OCI-LY3 (cell line): ENCODE measurements around the gene ZFAND3.

Source experiments
- H2AFZ ChIP-seq: fragments of 200-600, 300-600 bp; shearing (Covaris generic); 2 replicates; pipeline ENCODE4 v1.6.0; 2014; ENCODE audit warnings: antibody characterized with exemption, low read depth, low read length
- H3K27ac ChIP-seq: fragments of 200-600, 300-600 bp; sonication (generic); 2 replicates; pipeline ENCODE4 v1.5.1; 2014; ENCODE audit warnings: mild to moderate bottlenecking, low read length, moderate library complexity, mixed read lengths
- H3K27me3 ChIP-seq: fragments of 200-600, 300-600 bp; sonication (generic); 2 replicates; pipeline ENCODE4 v1.6.1; 2014; ENCODE audit warnings: low read depth, low read length, mixed read lengths
- H3K36me3 ChIP-seq: fragments of 200-600, 300-600 bp; sonication (generic); replicated peaks from 2 replicates; pipeline ENCODE3; 2014; ENCODE audit warnings: low read depth, low read length, mixed read lengths
- H3K4me1 ChIP-seq: fragments of 300-600, 200-600 bp; sonication (generic); 2 replicates; pipeline ENCODE4 v1.6.1; 2014; ENCODE audit warnings: low read length, mixed read lengths
- H3K4me2 ChIP-seq: fragments of 200-600, 300-600 bp; sonication (generic); 2 replicates; pipeline ENCODE4 v1.6.1; 2014; ENCODE audit warnings: low read length, mixed read lengths
- H3K4me3 ChIP-seq: fragments of 300-600, 200-600 bp; sonication (generic); 2 replicates; pipeline ENCODE4 v1.5.1; 2014; ENCODE audit warnings: antibody characterized with exemption, mild to moderate bottlenecking, low read length, moderate library complexity
- H3K79me2 ChIP-seq: fragments of 300-600, 200-600 bp; shearing (Covaris generic); 2 replicates; pipeline ENCODE4 v1.6.1; 2014; ENCODE audit warnings: mild to moderate bottlenecking, low read length, mixed read lengths
- H3K9ac ChIP-seq: fragments of 300-600, 200-600 bp; shearing (Covaris generic); 2 replicates; pipeline ENCODE4 v1.6.0; 2014; ENCODE audit warnings: mild to moderate bottlenecking, low read length, moderate library complexity
- H3K9me3 ChIP-seq: fragments of 200-600, 300-600 bp; shearing (Covaris generic); 2 replicates; pipeline ENCODE4 v1.6.1; 2014; ENCODE audit warnings: low read length, mixed read lengths; ENCODE audit not compliant: insufficient read depth
- H4K20me1 ChIP-seq: fragments of 200-600, 300-600 bp; sonication (generic); 2 replicates; pipeline ENCODE4 v1.6.1; 2016; ENCODE audit warnings: low read length, mixed read lengths; ENCODE audit not compliant: insufficient read depth
- EZH2phosphoT487 ChIP-seq: fragments of 200-600 bp; shearing (Covaris generic); IDR thresholded peaks from 2 replicates; pipeline ENCODE4 v1.6.1; 2018; ENCODE audit warnings: antibody characterized with exemption, mixed run types, low read depth
- TF ChIP-seq, protein P1 (sequence below): fragments of 200-600, 300-600 bp; sonication (generic); IDR thresholded peaks from 2 replicates; pipeline ENCODE4 v1.5.1; 2014; ENCODE audit warnings: antibody characterized with exemption, low read length, low read depth

The ZFAND3 gene

GRCh38 chr6:38077488-38078030, 258.0 kb downstream of the ZFAND3 start:
- Histone ChIP-seq H3K4me2 (no peak overlapping the region), H4K20me1 (no peaks in the 10 kb centered on the region), H3K27me3 (no peaks in the 10 kb centered on the region), H3K79me2 (no peaks in the 10 kb centered on the region), H2AFZ (no peak overlapping the region), H3K4me3 (no peak overlapping the region), H3K27ac (no peak overlapping the region), H3K4me1 (peaks cover under 1% of the 10 kb centered on the region; the same call in 1 of the 2 replicates), H3K9me3 (no peaks in the 10 kb centered on the region), H3K9ac (no peak overlapping the region), H3K36me3 (no peaks in the 10 kb centered on the region)
- TF ChIP-seq, protein P1, sequence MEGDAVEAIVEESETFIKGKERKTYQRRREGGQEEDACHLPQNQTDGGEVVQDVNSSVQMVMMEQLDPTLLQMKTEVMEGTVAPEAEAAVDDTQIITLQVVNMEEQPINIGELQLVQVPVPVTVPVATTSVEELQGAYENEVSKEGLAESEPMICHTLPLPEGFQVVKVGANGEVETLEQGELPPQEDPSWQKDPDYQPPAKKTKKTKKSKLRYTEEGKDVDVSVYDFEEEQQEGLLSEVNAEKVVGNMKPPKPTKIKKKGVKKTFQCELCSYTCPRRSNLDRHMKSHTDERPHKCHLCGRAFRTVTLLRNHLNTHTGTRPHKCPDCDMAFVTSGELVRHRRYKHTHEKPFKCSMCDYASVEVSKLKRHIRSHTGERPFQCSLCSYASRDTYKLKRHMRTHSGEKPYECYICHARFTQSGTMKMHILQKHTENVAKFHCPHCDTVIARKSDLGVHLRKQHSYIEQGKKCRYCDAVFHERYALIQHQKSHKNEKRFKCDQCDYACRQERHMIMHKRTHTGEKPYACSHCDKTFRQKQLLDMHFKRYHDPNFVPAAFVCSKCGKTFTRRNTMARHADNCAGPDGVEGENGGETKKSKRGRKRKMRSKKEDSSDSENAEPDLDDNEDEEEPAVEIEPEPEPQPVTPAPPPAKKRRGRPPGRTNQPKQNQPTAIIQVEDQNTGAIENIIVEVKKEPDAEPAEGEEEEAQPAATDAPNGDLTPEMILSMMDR, result no peak
- TF ChIP-seq EZH2phosphoT487, result no peak

DNA sequence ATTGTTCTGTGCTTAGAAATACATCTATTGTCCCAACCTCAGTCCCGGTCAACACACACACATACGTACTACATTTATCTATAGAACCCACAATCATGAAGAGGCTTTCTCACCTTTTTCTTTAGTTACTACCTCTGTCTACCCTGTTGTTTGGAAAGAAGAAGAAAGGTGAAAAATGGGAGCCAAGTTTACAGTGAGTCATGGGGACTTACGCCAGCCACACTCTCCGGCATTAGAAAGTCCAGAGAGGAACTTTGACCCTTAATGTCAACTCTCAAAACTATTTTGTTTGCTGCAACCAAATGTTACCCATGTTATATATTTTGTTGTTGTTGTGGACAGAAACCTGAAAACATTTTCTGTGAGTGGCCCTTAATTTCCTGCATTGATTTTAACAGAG, 259.1 kb downstream of the ZFAND3 start:
- Histone ChIP-seq H3K9ac (no peak overlapping the region), H3K36me3 (no peaks in the 10 kb centered on the region), H3K27me3 (no peaks in the 10 kb centered on the region), H3K4me1 (no peaks in the 10 kb centered on the region), H3K79me2 (no peaks in the 10 kb centered on the region), H3K4me3 (no peak overlapping the region), H3K27ac (no peak overlapping the region), H2AFZ (no peak overlapping the region), H4K20me1 (no peaks in the 10 kb centered on the region), H3K4me2 (no peak overlapping the region), H3K9me3 (no peaks in the 10 kb centered on the region)
- TF ChIP-seq, protein P1, result no peak
- TF ChIP-seq EZH2phosphoT487, result no peak

- TF ChIP-seq, protein P1, result no peak
- TF ChIP-seq EZH2phosphoT487, result no peak
- Histone ChIP-seq H3K9ac (no peak overlapping the region), H3K36me3 (peaks cover 3% of the 10 kb centered on the region), H3K27ac (no peak overlapping the region), H3K4me3 (no peak overlapping the region), H4K20me1 (no peaks in the 10 kb centered on the region), H3K27me3 (no peaks in the 10 kb centered on the region), H2AFZ (no peak overlapping the region), H3K4me2 (no peak overlapping the region), H3K9me3 (no peaks in the 10 kb centered on the region), H3K4me1 (no peaks in the 10 kb centered on the region), H3K79me2 (no peaks in the 10 kb centered on the region)
Measured at GRCh38 chr6:38079107-38079506, 259.6 kb downstream of the ZFAND3 start.

DNA sequence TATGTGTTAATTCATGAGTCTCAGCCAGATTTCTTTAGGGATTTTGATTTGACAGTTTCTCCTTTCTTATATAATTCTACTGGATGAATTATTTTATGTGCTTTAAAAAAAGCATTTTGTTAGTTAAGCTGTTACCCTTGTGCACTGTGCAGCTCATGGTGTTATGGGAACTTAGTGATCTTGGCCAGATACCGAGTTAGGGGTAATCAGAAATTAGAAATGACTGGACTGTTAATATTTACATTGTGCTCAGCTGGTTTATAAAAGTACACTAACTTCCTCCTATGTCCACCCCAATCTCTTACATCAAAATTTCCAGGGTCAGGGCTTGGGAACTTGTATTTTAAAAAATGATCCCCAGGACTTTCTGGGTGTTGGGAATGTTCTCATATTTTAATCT, 260.0 kb downstream of the ZFAND3 start:
- H3K4me1 ChIP-seq, result no peaks in the 10 kb centered on the region

More for the DNA sequence above, 260.0 kb downstream of the ZFAND3 start:
- Histone ChIP-seq H3K4me2 (no peak overlapping the region), H3K79me2 (no peaks in the 10 kb centered on the region), H3K4me3 (no peak overlapping the region), H4K20me1 (no peaks in the 10 kb centered on the region), H3K27ac (no peak overlapping the region), H3K9ac (no peak overlapping the region), H2AFZ (no peak overlapping the region), H3K9me3 (no peaks in the 10 kb centered on the region), H3K36me3 (peaks cover 3% of the 10 kb centered on the region), H3K27me3 (no peaks in the 10 kb centered on the region)
- TF ChIP-seq, protein P1, result no peak
- no peak for TF ChIP-seq EZH2phosphoT487
